HepG2 (cell line): Measurements from ENCODE around the gene KIF1C. TPM values are rescaled to one million over a fixed set of nuclear protein-coding genes. Genes with fewer than 3 reads are reported as not detected.

Experiments
- ADNP ChIP-seq: sonication (generic); formaldehyde crosslinking; IDR thresholded peaks from 2 replicates; pipeline ENCODE4 v1.4.0; 2020; ENCODE audit warnings: missing genetic modification reagents
- CBX2 ChIP-seq, 2 experiments: fragments of 200-600 bp in 1 of 2; sonication (generic); formaldehyde crosslinking in 1 of 2; IDR thresholded peaks; 2 replicates each; pipeline versions ENCODE4 v1.7.0 to v1.8.1; 2018 to 2022; ENCODE audit warnings: low read depth in 2 of 2, low read length in 1 of 2, mild to moderate bottlenecking in 1 of 2, missing genetic modification reagents in 1 of 2
- CREB1 ChIP-seq, 2 experiments: fragments of 450-650 bp in 1 of 2; IDR thresholded peaks; 2 replicates each; pipeline ENCODE4 v1.6.1; 2016 to 2017; ENCODE audit warnings: control low read depth in 1 of 2, mild to moderate bottlenecking in 1 of 2, missing compliant biosample characterization in 1 of 2, missing genetic modification characterization in 1 of 2
- FOXC1 ChIP-seq: sonication (generic); formaldehyde crosslinking; IDR thresholded peaks from 2 replicates; pipeline ENCODE4 v1.8.0; 2022; ENCODE audit warnings: mild to moderate bottlenecking, missing genetic modification reagents, borderline replicate concordance
- IKZF4 ChIP-seq: sonication (generic); formaldehyde crosslinking; IDR thresholded peaks from 2 replicates; pipeline ENCODE4 v1.5.1; 2020; ENCODE audit warnings: borderline replicate concordance, mild to moderate bottlenecking, low read depth, missing genetic modification reagents; ENCODE audit errors: not compliant biosample characterization
- JDP2 ChIP-seq: sonication (generic); formaldehyde crosslinking; IDR thresholded peaks from 2 replicates; pipeline ENCODE4 v1.8.1; 2022; ENCODE audit warnings: missing genetic modification reagents, borderline replicate concordance
- KAT2B ChIP-seq: fragments of 150-350 bp; IDR thresholded peaks from 2 replicates; pipeline ENCODE4 v1.6.1; 2014; ENCODE audit warnings: low read depth, low read length, borderline replicate concordance
- MTA1 ChIP-seq: sonication (generic); formaldehyde crosslinking; IDR thresholded peaks from 2 replicates; pipeline ENCODE4 v1.4.0; 2020; ENCODE audit warnings: missing genetic modification reagents, mild to moderate bottlenecking, borderline replicate concordance
- POLR2AphosphoS5 ChIP-seq: IDR thresholded peaks from 2 replicates; pipeline ENCODE4 v1.6.1; 2012; ENCODE audit warnings: low read depth, low read length
- SP1 ChIP-seq, 2 experiments: fragments of 450-650 bp in 1 of 2; sonication (generic) in 1 of 2; formaldehyde crosslinking in 1 of 2; IDR thresholded peaks; 2 replicates each; pipeline versions ENCODE4 v1.4.0 to v1.6.1; 2016 to 2020; ENCODE audit warnings: missing genetic modification reagents in 1 of 2
- SP4 ChIP-seq: sonication (generic); formaldehyde crosslinking; IDR thresholded peaks from 2 replicates; pipeline ENCODE4 v1.8.1; 2023; ENCODE audit warnings: mild to moderate bottlenecking, missing genetic modification reagents
- STAG1 ChIP-seq: sonication (generic); formaldehyde crosslinking; IDR thresholded peaks from 2 replicates; pipeline ENCODE4 v1.4.0; 2020; ENCODE audit warnings: missing genetic modification reagents
- TBL1XR1 ChIP-seq: fragments of 150-350 bp; IDR thresholded peaks from 2 replicates; pipeline ENCODE4 v1.6.1; 2014; ENCODE audit warnings: borderline replicate concordance, low read length; ENCODE audit not compliant: partially characterized antibody
- TEAD2 ChIP-seq: sonication (generic); formaldehyde crosslinking; IDR thresholded peaks from 2 replicates; pipeline ENCODE4 v1.9.0; 2021; ENCODE audit warnings: missing genetic modification reagents
- ZNF260 ChIP-seq: sonication (generic); formaldehyde crosslinking; IDR thresholded peaks from 2 replicates; pipeline ENCODE4 v1.4.0; 2020; ENCODE audit warnings: missing genetic modification reagents, low read depth, mild to moderate bottlenecking, borderline replicate concordance
- ZNF546 ChIP-seq: sonication (generic); formaldehyde crosslinking; conservative IDR thresholded peaks from 2 replicates; pipeline ENCODE4 v1.8.1; 2023; ENCODE audit warnings: mild to moderate bottlenecking, missing genetic modification reagents
- ZNF557 ChIP-seq: sonication (generic); formaldehyde crosslinking; IDR thresholded peaks from 2 replicates; pipeline ENCODE4 v1.4.0; 2020; ENCODE audit warnings: missing genetic modification reagents
- ZNF615 ChIP-seq: sonication (generic); formaldehyde crosslinking; IDR thresholded peaks from 2 replicates; pipeline ENCODE4 v1.5.0; 2020; ENCODE audit warnings: mild to moderate bottlenecking, missing genetic modification reagents, borderline replicate concordance
- ZNF644 ChIP-seq: IDR thresholded peaks from 2 replicates; pipeline ENCODE4 v1.6.1; 2016; ENCODE audit warnings: low read depth
- ZNF792 ChIP-seq: IDR thresholded peaks from 2 replicates; pipeline ENCODE4 v1.6.1; 2016
- ZNF850 ChIP-seq: sonication (generic); formaldehyde crosslinking; conservative IDR thresholded peaks from 2 replicates; pipeline ENCODE4 v1.9.0; 2021; ENCODE audit warnings: mild to moderate bottlenecking, missing genetic modification reagents
- polyA plus RNA-seq, 8 experiments: library from polyadenylated mRNA; depleted of rRNA in 3 of 8; stranded (reverse) in 7 of 8; unstranded in 1 of 8; fragments of >200 nt; fragmentation: Illumina TruSeq in 4 of 8; extraction: Trizol in 4 of 8; gene quantifications; 2 replicates each; pipeline versions ENCODE4 v1.2.1 to v1.2.3, GENCODE V29; 2011 to 2016; ENCODE audit warnings: low read depth in 4 of 8, missing spikeins in 1 of 8, mixed read lengths in 1 of 8; ENCODE audit not compliant: insufficient read depth in 1 of 8
- total RNA-seq, 5 experiments: library from RNA; depleted of rRNA; stranded (reverse); fragments of >200 nt; fragmentation: Illumina TruSeq; extraction: Trizol; gene quantifications; 2 replicates each; pipeline ENCODE4 v1.2.3, GENCODE V29; 2016; ENCODE audit warnings: low read depth in 1 of 5
- TF ChIP-seq, protein P1 (sequence below): sonication (generic); formaldehyde crosslinking; IDR thresholded peaks from 2 replicates; pipeline ENCODE4 v1.4.0; 2020; ENCODE audit warnings: missing genetic modification reagents, low read depth, mild to moderate bottlenecking, borderline replicate concordance
- TF ChIP-seq, protein P2 (sequence below): sonication (generic); formaldehyde crosslinking; IDR thresholded peaks from 2 replicates; pipeline ENCODE4 v1.5.1; 2020; ENCODE audit warnings: missing genetic modification reagents, mild to moderate bottlenecking, borderline replicate concordance
- TF ChIP-seq, protein P3 (sequence below): sonication (generic); formaldehyde crosslinking; IDR thresholded peaks from 2 replicates; pipeline ENCODE4 v1.5.0; 2020; ENCODE audit warnings: mild to moderate bottlenecking, missing genetic modification reagents, moderate library complexity

The KIF1C gene
- total and polyA plus RNA-seq, 2 of the 13 experiments (the other 11 are each of a cell fraction or from before 2014, with no cell fraction given), result 70.0 to 104 TPM

DNA sequence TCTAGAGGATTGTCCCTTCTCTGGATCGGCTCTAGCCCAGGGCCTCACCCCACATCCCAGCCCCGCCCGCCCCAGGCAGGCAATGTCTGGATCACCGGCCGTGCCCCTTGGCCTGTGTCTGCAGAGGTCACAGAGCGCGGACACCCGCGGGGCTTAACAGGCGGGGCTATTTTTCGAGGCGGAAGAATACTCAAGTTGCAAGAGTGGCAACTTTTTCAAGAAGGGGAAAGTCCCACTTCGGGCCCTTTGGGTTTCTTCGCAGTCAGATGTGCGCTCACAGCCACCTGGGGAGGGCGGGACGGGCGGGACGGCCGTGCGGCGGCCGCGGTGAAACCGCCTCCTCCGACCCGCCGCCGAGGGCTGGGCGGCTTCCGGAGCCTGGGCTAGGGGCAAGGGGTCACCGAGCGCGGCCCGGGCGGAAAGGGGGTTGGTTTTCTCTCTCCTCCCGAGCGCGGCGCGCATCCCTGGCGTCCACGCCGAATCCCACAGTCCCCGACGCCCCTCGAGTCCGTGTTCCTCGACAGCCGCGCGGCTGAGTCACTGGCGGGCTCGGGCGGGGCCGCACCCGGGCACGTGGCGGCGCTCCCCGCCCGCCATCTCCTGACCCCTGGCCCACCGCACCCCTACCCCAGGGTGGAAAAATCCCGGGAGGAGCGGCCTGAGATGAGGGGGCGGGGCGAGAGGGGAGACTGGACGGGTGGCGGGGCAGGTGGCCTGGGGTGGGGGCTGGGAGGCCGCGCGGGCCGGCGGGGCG lies 48.3 kb upstream of the KIF1C start (continued):
- TF ChIP-seq, protein P1, sequence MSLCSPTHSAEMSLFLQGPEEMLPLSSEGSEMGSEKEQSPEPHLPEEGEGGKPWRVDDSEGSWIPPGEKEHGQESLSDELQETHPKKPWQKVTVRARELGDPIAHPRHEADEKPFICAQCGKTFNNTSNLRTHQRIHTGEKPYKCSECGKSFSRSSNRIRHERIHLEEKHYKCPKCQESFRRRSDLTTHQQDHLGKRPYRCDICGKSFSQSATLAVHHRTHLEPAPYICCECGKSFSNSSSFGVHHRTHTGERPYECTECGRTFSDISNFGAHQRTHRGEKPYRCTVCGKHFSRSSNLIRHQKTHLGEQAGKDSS, result peak; percentile 39; the same call in 1 of the 2 replicates
- no peak for TF ChIP-seq ZNF615 (CRISPR knock-in tag)
- no peak for TF ChIP-seq IKZF4
- TF ChIP-seq ZNF644, result no peak
- TF ChIP-seq ZNF557 (CRISPR knock-in tag), result no peak
- peak; percentile 58; the same call in 1 of the 2 replicates for TF ChIP-seq MTA1 (CRISPR knock-in tag)
- TF ChIP-seq ZNF850, result no peak
- TF ChIP-seq TEAD2 (CRISPR knock-in tag), result no peak
- no peak for TF ChIP-seq ZNF260 (CRISPR knock-in tag)
- TF ChIP-seq STAG1 (CRISPR knock-in tag), result no peak
- TF ChIP-seq TBL1XR1, result peak; percentile 41
- TF ChIP-seq, protein P2, sequence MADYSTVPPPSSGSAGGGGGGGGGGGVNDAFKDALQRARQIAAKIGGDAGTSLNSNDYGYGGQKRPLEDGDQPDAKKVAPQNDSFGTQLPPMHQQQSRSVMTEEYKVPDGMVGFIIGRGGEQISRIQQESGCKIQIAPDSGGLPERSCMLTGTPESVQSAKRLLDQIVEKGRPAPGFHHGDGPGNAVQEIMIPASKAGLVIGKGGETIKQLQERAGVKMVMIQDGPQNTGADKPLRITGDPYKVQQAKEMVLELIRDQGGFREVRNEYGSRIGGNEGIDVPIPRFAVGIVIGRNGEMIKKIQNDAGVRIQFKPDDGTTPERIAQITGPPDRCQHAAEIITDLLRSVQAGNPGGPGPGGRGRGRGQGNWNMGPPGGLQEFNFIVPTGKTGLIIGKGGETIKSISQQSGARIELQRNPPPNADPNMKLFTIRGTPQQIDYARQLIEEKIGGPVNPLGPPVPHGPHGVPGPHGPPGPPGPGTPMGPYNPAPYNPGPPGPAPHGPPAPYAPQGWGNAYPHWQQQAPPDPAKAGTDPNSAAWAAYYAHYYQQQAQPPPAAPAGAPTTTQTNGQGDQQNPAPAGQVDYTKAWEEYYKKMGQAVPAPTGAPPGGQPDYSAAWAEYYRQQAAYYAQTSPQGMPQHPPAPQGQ, result no peak
- TF ChIP-seq, protein P3, sequence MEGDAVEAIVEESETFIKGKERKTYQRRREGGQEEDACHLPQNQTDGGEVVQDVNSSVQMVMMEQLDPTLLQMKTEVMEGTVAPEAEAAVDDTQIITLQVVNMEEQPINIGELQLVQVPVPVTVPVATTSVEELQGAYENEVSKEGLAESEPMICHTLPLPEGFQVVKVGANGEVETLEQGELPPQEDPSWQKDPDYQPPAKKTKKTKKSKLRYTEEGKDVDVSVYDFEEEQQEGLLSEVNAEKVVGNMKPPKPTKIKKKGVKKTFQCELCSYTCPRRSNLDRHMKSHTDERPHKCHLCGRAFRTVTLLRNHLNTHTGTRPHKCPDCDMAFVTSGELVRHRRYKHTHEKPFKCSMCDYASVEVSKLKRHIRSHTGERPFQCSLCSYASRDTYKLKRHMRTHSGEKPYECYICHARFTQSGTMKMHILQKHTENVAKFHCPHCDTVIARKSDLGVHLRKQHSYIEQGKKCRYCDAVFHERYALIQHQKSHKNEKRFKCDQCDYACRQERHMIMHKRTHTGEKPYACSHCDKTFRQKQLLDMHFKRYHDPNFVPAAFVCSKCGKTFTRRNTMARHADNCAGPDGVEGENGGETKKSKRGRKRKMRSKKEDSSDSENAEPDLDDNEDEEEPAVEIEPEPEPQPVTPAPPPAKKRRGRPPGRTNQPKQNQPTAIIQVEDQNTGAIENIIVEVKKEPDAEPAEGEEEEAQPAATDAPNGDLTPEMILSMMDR (CRISPR knock-in tag), result no peak; the same call in 1 of the 2 replicates
- peak; percentile 27; the same call in 1 of the 2 replicates for TF ChIP-seq POLR2AphosphoS5
- peak; percentile 38; the same call in 1 of the 2 replicates for TF ChIP-seq SP4 (CRISPR knock-in tag)
- no peak for TF ChIP-seq CREB1 (IDR thresholded peaks at IDR 0.05)
- no peak for TF ChIP-seq CREB1 (CRISPR knock-in tag; IDR thresholded peaks at IDR 0.05)
- peak; percentile 71; the same call in 1 of the 2 replicates for TF ChIP-seq FOXC1 (CRISPR knock-in tag)
- TF ChIP-seq KAT2B, result no peak
- TF ChIP-seq ZNF546 (CRISPR knock-in tag), result peak; percentile 54; the same call in 1 of the 2 replicates
- TF ChIP-seq SP1 (IDR thresholded peaks at IDR 0.05), result no peak
- no peak for TF ChIP-seq SP1 (CRISPR knock-in tag; IDR thresholded peaks at IDR 0.05)
- TF ChIP-seq CBX2 (IDR thresholded peaks at IDR 0.05; ENCODE audit: low read depth, low read length), result no peak
- TF ChIP-seq CBX2 (CRISPR knock-in tag; IDR thresholded peaks at IDR 0.05; ENCODE audit: low read depth), result no peak
- TF ChIP-seq ZNF792 (CRISPR knock-in tag), result no peak
- TF ChIP-seq ADNP (CRISPR knock-in tag), result no peak
- no peak; the same call in 1 of the 2 replicates for TF ChIP-seq JDP2
